CD14-positive monocyte (primary cell): ENCODE data around the gene MYOC. TPM values are rescaled to one million over a fixed set of nuclear protein-coding genes. Genes with fewer than 3 reads are reported as not detected.

Experiments used
- DNase-seq, 3 donors: peaks; one replicate each; pipeline ENCODE4 v3.0.0-alpha.2; 2011 to 2022
- H2AFZ ChIP-seq: 2 replicates; pipeline ENCODE4 v1.6.0; 2012; ENCODE audit warnings: mild to moderate bottlenecking, low read depth, low read length, inconsistent platforms; ENCODE audit not compliant: insufficient read depth, poor library complexity, severe bottlenecking
- H3K27ac ChIP-seq, 2 donors: 1 replicate in 1 of 2; 2 replicates in 1 of 2; pipeline ENCODE4 v1.5.1; 2012 to 2013; ENCODE audit warnings: low read length in 2 of 2, control low read depth in 1 of 2, inconsistent platforms in 1 of 2, low read depth in 1 of 2, mild to moderate bottlenecking in 1 of 2
- H3K27me3 ChIP-seq, 2 donors: one replicate each; pipeline versions ENCODE4 v1.6.0 to v1.6.1; 2011 to 2013; ENCODE audit warnings: low read length in 2 of 2; ENCODE audit not compliant: control insufficient read depth in 2 of 2, insufficient read depth in 2 of 2
- H3K36me3 ChIP-seq, 2 donors: replicated peaks in 1 of 2; 1 replicate in 1 of 2; 2 replicates in 1 of 2; pipeline versions ENCODE4 v1.5.1 to v1.6.1; 2012 to 2013; ENCODE audit warnings: low read length in 2 of 2, control low read depth in 1 of 2, inconsistent platforms in 1 of 2, mild to moderate bottlenecking in 1 of 2; ENCODE audit not compliant: insufficient read depth in 2 of 2, control insufficient read depth in 1 of 2
- H3K4me1 ChIP-seq, 2 donors: 1 replicate in 1 of 2; 2 replicates in 1 of 2; pipeline versions ENCODE4 v1.5.1 to v1.6.1; 2012 to 2013; ENCODE audit warnings: low read length in 2 of 2, control low read depth in 1 of 2, inconsistent platforms in 1 of 2, mild to moderate bottlenecking in 1 of 2, moderate library complexity in 1 of 2; ENCODE audit not compliant: insufficient read depth in 2 of 2, control insufficient read depth in 1 of 2
- H3K4me2 ChIP-seq: replicated peaks from 2 replicates; pipeline ENCODE3; 2012; ENCODE audit warnings: low read length, moderate library complexity, mild to moderate bottlenecking; ENCODE audit not compliant: poor library complexity, severe bottlenecking; ENCODE audit errors: extremely low read depth
- H3K4me3 ChIP-seq, 3 experiments: fragments of 200-600 bp in 1 of 3; sonication (generic) in 1 of 3; replicated peaks in 1 of 3; 1 replicate in 2 of 3; 2 replicates in 1 of 3; pipeline ENCODE4 v1.5.1; 2011 to 2013; ENCODE audit warnings: low read length in 3 of 3, mild to moderate bottlenecking in 3 of 3, control low read depth in 2 of 3, low read depth in 2 of 3, inconsistent platforms in 1 of 3, moderate library complexity in 1 of 3
- H3K79me2 ChIP-seq: 2 replicates; pipeline ENCODE4 v1.6.0; 2012; ENCODE audit warnings: mild to moderate bottlenecking, control low read depth, inconsistent platforms, low read length, moderate library complexity; ENCODE audit not compliant: insufficient read depth
- H3K9ac ChIP-seq: 2 replicates; pipeline ENCODE4 v1.6.0; 2017; ENCODE audit warnings: low read length, mild to moderate bottlenecking; ENCODE audit not compliant: insufficient read depth, poor library complexity, severe bottlenecking
- H3K9me3 ChIP-seq, 2 donors: replicated peaks in 1 of 2; 1 replicate in 1 of 2; 2 replicates in 1 of 2; pipeline versions ENCODE4 v1.5.1 to v1.6.1; 2012 to 2013; ENCODE audit warnings: low read length in 2 of 2, control low read depth in 1 of 2; ENCODE audit not compliant: control insufficient read depth in 1 of 2, insufficient read depth in 1 of 2
- H4K20me1 ChIP-seq: 2 replicates; pipeline ENCODE4 v1.6.0; 2012; ENCODE audit warnings: mild to moderate bottlenecking, low read length, control low read depth, moderate library complexity; ENCODE audit not compliant: insufficient read depth
- H3K27ac Mint-ChIP-seq, 7 donors: one replicate each; pipeline ENCODE4 v1.8.0; 2020; ENCODE audit warnings: mild to moderate bottlenecking in 7 of 7, mixed read lengths in 7 of 7, moderate library complexity in 6 of 7, inconsistent platforms in 2 of 7
- H3K27me3 Mint-ChIP-seq, 3 donors: one replicate each; pipeline ENCODE4 v1.8.0; 2021 to 2022; ENCODE audit warnings: low read depth in 3 of 3, mild to moderate bottlenecking in 3 of 3, mixed read lengths in 3 of 3, moderate library complexity in 3 of 3, inconsistent platforms in 1 of 3
- H3K36me3 Mint-ChIP-seq, 2 donors: one replicate each; pipeline ENCODE4 v1.8.0; 2020; ENCODE audit warnings: mixed read lengths in 2 of 2, inconsistent platforms in 1 of 2, mild to moderate bottlenecking in 1 of 2
- H3K4me1 Mint-ChIP-seq: one replicate; pipeline ENCODE4 v1.8.0; 2020; ENCODE audit warnings: mild to moderate bottlenecking, mixed read lengths
- H3K4me3 Mint-ChIP-seq, 2 donors: one replicate each; pipeline ENCODE4 v1.8.0; 2020; ENCODE audit warnings: mild to moderate bottlenecking in 2 of 2, mixed read lengths in 2 of 2, moderate library complexity in 1 of 2
- H3K9me3 Mint-ChIP-seq, 7 donors: one replicate each; pipeline ENCODE4 v1.8.0; 2020 to 2022; ENCODE audit warnings: mixed read lengths in 7 of 7, mild to moderate bottlenecking in 6 of 7, moderate library complexity in 6 of 7, inconsistent platforms in 2 of 7
- WGBS: methylation state at CpG from one replicate; pipeline ENCODE4 v1.1.5; 2013; ENCODE audit warnings: missing lambda C conversion rate; ENCODE audit not compliant: insufficient coverage; 5-methylcytosine and 5-hydroxymethylcytosine counted together
- intact Hi-C, 2 donors: fragments of 100-400 bp; cut with micrococcal nuclease; formaldehyde crosslinking; loops; one replicate each; pipeline versions ENCODE4 v1.15.0 to v1.15.1; 2023
- polyA plus RNA-seq, 3 donors: library from polyadenylated mRNA; depleted of rRNA in 1 of 3; unstranded in 2 of 3; stranded (reverse) in 1 of 3; fragments of 300-500 nt in 2 of 3; fragments of >200 nt in 1 of 3; fragmentation: Illumina TruSeq in 2 of 3; gene quantifications; 1 replicate in 2 of 3; 2 replicates in 1 of 3; pipeline ENCODE4 v1.2.3, GENCODE V29; 2012 to 2021
- TF ChIP-seq, protein P1 (sequence below): fragments of 200-600 bp; IDR thresholded peaks from one replicate; pipeline ENCODE4 v1.8.0; 2022; ENCODE audit warnings: antibody characterized with exemption, mild to moderate bottlenecking

Gene MYOC
- polyA plus RNA-seq, 3 donors = not detected

DNA sequence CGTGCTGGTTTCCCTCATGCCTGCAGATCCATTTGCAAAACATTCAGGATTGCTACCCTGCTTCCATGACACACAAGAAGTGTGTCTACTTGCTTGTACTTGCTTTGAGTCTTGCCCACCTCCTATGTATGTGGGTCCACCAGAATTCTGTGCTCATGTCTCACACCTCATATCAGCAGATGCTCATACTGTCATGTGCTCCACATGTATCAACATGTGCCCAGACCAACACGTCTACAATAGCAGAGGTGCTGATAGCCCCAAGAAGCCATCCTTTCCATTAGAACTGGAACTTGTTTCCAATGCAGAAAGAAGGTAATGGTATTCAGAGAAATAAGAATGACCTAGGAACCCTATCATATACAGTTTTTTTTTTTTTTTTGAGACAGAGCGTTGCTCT, 27.9 kb upstream of the MYOC start:
- Histone ChIP-seq H4K20me1 (no peaks in the 10 kb centered on the region), H3K27me3 (no peaks in the 10 kb centered on the region), H3K9ac (no peak overlapping the region), H3K4me2 (no peak overlapping the region), H2AFZ (no peak overlapping the region), H3K27ac (no peak overlapping the region), H3K36me3 (no peaks in the 10 kb centered on the region), H3K9me3 (no peaks in the 10 kb centered on the region), H3K79me2 (no peaks in the 10 kb centered on the region), H3K4me3 (no peak overlapping the region), H3K4me1 (no peaks in the 10 kb centered on the region)
- TF ChIP-seq, protein P1, sequence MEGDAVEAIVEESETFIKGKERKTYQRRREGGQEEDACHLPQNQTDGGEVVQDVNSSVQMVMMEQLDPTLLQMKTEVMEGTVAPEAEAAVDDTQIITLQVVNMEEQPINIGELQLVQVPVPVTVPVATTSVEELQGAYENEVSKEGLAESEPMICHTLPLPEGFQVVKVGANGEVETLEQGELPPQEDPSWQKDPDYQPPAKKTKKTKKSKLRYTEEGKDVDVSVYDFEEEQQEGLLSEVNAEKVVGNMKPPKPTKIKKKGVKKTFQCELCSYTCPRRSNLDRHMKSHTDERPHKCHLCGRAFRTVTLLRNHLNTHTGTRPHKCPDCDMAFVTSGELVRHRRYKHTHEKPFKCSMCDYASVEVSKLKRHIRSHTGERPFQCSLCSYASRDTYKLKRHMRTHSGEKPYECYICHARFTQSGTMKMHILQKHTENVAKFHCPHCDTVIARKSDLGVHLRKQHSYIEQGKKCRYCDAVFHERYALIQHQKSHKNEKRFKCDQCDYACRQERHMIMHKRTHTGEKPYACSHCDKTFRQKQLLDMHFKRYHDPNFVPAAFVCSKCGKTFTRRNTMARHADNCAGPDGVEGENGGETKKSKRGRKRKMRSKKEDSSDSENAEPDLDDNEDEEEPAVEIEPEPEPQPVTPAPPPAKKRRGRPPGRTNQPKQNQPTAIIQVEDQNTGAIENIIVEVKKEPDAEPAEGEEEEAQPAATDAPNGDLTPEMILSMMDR = no peak
- no peaks in the 10 kb centered on the region for H3K36me3 Mint-ChIP-seq
- intact Hi-C loops = no loop called here
- peaks cover 2% of the 10 kb centered on the region for H3K4me1 Mint-ChIP-seq
- DNase-seq = no peak
- H3K27ac Mint-ChIP-seq = no peak overlapping the region
- no peak overlapping the region for H3K4me3 Mint-ChIP-seq
- 100% methylated on average over 1 of the region's 3 CpGs for WGBS
- peaks cover 0 to 9% (median 7%) of the 10 kb centered on the region in 7 donors for H3K9me3 Mint-ChIP-seq
- H3K27me3 Mint-ChIP-seq = peaks cover 3 to 7% (median 5%) of the 10 kb centered on the region in 3 donors

DNA sequence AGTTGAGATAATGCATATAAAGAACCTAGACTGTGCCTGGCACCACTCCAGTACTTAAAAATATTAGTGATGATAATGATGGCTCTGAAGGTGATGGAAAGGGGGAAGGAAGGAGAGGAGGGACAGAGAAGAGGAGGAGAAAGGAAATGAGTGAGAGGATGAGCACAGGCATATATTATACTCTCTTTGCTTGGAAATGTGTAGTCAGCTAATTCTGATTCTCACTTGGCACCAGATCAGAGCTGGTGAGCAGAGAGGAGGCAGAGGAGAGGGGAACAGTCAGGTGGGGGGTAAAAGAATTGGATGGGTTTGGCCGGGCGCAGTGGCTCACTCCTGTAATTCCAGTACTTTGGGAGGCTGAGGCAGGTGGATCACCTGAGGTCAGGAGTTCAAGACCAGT, 24.3 kb upstream of the MYOC start:
- Histone ChIP-seq H3K79me2 (no peaks in the 10 kb centered on the region), H2AFZ (no peak overlapping the region), H3K4me3 (no peak overlapping the region), H3K27ac (no peak overlapping the region), H3K27me3 (no peaks in the 10 kb centered on the region), H3K9ac (no peak overlapping the region), H3K4me1 (no peaks in the 10 kb centered on the region), H4K20me1 (no peaks in the 10 kb centered on the region), H3K36me3 (no peaks in the 10 kb centered on the region), H3K4me2 (no peak overlapping the region), H3K9me3 (no peaks in the 10 kb centered on the region)
- no peak overlapping the region for H3K27ac Mint-ChIP-seq
- DNase-seq = no peak
- H3K9me3 Mint-ChIP-seq = peaks cover 0 to 4% (median 4%) of the 10 kb centered on the region in 7 donors
- H3K27me3 Mint-ChIP-seq = peaks cover 0 to 5% (median 1%) of the 10 kb centered on the region in 3 donors
- no peaks in the 10 kb centered on the region for H3K36me3 Mint-ChIP-seq
- WGBS = no CpG with 5 or more reads among the region's 2 CpGs
- no peak overlapping the region for H3K4me3 Mint-ChIP-seq
- TF ChIP-seq, protein P1 = no peak
- intact Hi-C loops = no loop called here
- peaks cover 2% of the 10 kb centered on the region for H3K4me1 Mint-ChIP-seq
